ENCODE data around the gene RHEX.

The RHEX gene

DNA sequence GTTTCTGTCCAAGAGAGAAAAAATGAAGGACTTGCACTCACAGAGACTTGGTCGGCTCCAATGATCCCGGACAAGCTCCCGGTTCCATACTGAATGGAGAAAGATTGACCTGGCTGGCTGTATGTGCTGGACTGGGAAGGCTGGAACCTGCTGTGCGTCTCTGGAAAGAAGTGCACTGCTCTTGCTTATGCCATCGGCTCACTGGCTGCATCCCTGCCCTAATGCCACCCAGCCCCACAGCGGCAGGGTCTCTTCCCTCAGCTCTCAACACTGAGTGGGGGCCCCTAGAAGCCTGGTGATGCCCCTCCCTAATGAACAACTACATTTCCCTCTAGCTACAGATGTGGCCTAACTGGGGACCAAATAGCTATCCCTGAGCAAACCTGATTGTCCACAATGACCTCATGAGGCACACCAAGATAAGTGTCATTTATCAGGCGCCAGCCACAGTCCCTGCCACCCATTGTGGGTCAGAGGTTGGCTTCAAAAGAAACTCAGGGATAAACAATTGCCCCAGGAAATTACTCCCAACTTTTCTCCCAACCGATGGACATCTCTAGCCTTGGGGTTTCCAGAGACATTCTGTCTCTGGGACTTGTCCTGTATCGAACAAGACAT lies 31.9 kb upstream of the RHEX start:
- DNase-seq (ENCODE audit: low read depth) = no peak
- TF ChIP-seq, protein P1, sequence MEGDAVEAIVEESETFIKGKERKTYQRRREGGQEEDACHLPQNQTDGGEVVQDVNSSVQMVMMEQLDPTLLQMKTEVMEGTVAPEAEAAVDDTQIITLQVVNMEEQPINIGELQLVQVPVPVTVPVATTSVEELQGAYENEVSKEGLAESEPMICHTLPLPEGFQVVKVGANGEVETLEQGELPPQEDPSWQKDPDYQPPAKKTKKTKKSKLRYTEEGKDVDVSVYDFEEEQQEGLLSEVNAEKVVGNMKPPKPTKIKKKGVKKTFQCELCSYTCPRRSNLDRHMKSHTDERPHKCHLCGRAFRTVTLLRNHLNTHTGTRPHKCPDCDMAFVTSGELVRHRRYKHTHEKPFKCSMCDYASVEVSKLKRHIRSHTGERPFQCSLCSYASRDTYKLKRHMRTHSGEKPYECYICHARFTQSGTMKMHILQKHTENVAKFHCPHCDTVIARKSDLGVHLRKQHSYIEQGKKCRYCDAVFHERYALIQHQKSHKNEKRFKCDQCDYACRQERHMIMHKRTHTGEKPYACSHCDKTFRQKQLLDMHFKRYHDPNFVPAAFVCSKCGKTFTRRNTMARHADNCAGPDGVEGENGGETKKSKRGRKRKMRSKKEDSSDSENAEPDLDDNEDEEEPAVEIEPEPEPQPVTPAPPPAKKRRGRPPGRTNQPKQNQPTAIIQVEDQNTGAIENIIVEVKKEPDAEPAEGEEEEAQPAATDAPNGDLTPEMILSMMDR (IDR thresholded peaks at IDR 0.05; ENCODE audit: control insufficient read depth, insufficient read depth, low read depth, low read length, missing control alignments) = no peak
- H3K4me3 ChIP-seq (ENCODE audit: control insufficient read depth, low read depth, low read length) = no peak overlapping the region

GRCh38 chr1:206021626-206022365 lies 31.2 kb upstream of the RHEX start:
- DNase-seq (ENCODE audit: low read depth) = no peak
- no peak overlapping the region for H3K4me3 ChIP-seq (ENCODE audit: control insufficient read depth, low read depth, low read length)
- TF ChIP-seq, protein P1 (IDR thresholded peaks at IDR 0.05; ENCODE audit: control insufficient read depth, insufficient read depth, low read depth, low read length, missing control alignments) = no peak

- TF ChIP-seq, protein P1 (IDR thresholded peaks at IDR 0.05; ENCODE audit: control insufficient read depth, insufficient read depth, low read depth, low read length, missing control alignments) = no peak
- no peak for DNase-seq (ENCODE audit: low read depth)
Measured at GRCh38 chr1:206022766-206023165, 30.2 kb upstream of the RHEX start.

DNA sequence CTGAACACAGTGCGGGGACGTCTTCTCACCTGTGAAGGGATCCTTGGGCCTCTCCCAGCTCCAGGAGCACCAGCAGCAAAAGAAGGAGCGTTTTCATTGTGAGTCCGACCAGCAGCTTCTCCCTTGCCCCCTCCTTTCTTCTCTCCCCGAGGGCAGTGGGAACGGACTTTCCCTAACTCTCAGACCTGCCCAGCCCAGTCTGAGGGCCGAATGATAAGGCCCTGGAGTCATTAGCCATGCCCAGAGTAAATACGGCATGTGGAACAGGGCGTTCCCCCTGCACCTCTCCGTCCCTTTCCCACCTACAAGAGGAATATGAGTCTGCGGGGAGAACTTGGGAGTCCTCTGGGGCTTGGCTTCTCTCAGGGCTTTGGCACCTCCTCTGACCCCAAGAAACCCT lies 29.3 kb upstream of the RHEX start, which contains the start of gene CTSE:
TSS of gene CTSE (minus strand) at position 201 of the 400 bp plus-strand sequence. CDS start at position 97, 104 bp downstream.
- no peak for DNase-seq (ENCODE audit: low read depth)
- TF ChIP-seq, protein P1 (IDR thresholded peaks at IDR 0.05; ENCODE audit: control insufficient read depth, insufficient read depth, low read depth, low read length, missing control alignments) = no peak
- no peak within 1 kb of the TSS for H3K4me3 ChIP-seq (ENCODE audit: control insufficient read depth, low read depth, low read length)

More at GRCh38 chr1:206022766-206023165, 30.2 kb upstream of the RHEX start:
- H3K4me3 ChIP-seq (ENCODE audit: control insufficient read depth, low read depth, low read length) = no peak overlapping the region

DNA sequence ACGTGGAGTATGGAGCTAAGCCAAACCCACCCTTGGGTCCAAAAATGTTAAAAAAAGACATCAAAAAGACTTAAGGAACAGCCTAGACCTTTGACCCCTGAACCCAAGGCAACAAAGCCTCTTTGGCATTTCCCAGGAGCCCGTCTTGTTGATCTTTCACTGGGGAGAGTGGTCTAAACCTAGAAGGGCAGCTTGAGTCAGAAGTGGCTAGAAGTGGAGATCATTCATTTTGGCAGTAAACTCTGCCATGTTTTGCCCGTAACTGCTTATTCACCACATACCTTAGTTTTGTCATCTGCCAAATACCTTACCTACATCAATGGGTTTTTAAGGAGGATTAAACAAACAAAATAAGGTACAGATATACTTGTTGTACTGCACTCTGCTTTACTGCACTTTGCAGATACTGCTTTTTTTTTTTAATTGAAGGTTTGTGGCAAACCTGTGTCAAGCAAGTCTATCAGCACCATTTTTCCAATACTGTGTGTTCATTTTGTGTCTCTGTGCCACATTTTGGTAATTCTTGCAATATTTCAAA lies 27.6 kb upstream of the RHEX start:
- DNase-seq (ENCODE audit: low read depth) = no peak
- TF ChIP-seq, protein P1 (IDR thresholded peaks at IDR 0.05; ENCODE audit: control insufficient read depth, insufficient read depth, low read depth, low read length, missing control alignments) = no peak
- H3K4me3 ChIP-seq (ENCODE audit: control insufficient read depth, low read depth, low read length) = no peak overlapping the region

GRCh38 chr1:206029484-206029883 lies 23.5 kb upstream of the RHEX start:
- TF ChIP-seq, protein P1 (IDR thresholded peaks at IDR 0.05; ENCODE audit: control insufficient read depth, insufficient read depth, low read depth, low read length, missing control alignments) = no peak
- no peak overlapping the region for H3K4me3 ChIP-seq (ENCODE audit: control insufficient read depth, low read depth, low read length)
- no peak for DNase-seq (ENCODE audit: low read depth)
